ENCODE results near the gene MCM9. TPM values are rescaled to one million over a fixed set of nuclear protein-coding genes. Genes with fewer than 3 reads are reported as not detected.

The MCM9 gene
- total and polyA plus RNA-seq, 12 donors, result 3.1 to 20.5 (median 14.5) TPM

GRCh38 chr6:118860363-118860762 lies 74.6 kb downstream of the MCM9 start:
- no peak for TF ChIP-seq POLR2A (IDR thresholded peaks at IDR 0.05)
- WGBS, 4 donors, result 90 to 100% (median 96%) methylated on average over 1 of the region's 1 CpG

GRCh38 chr6:118859517-118860064 lies 75.4 kb downstream of the MCM9 start:
- TF ChIP-seq POLR2A (IDR thresholded peaks at IDR 0.05) (no peak), CTCF (IDR thresholded peaks at IDR 0.05) (no peak)
- intact Hi-C loops (cut with DNase I), result no loop called here
- 68 to 79% (median 75%) methylated on average over 3 of the region's 3 CpGs for WGBS, 4 donors
- H3K9me3 ChIP-seq (replicated peaks in 1 of 3), result no peaks in the 10 kb centered on the region
- no peak overlapping the region for H3K27ac ChIP-seq
- H3K4me3 ChIP-seq, result no peak overlapping the region
- H3K36me3 ChIP-seq (replicated peaks in 1 of 2), result no peaks in the 10 kb centered on the region
- H3K27me3 ChIP-seq, result no peaks in the 10 kb centered on the region
- peaks cover 0 to 4% of the 10 kb centered on the region in 2 donors for H3K4me1 ChIP-seq (replicated peaks in 1 of 2)
- DNase-seq, result no peak

More at GRCh38 chr6:118860363-118860762, 74.6 kb downstream of the MCM9 start:
- intact Hi-C loops (cut with DNase I), result no loop called here
- H3K27ac ChIP-seq, result no peak overlapping the region
- H3K4me3 ChIP-seq, result no peak overlapping the region
- DNase-seq, result no peak
- H3K4me1 ChIP-seq (replicated peaks in 1 of 2), result peaks cover 0 to 8% of the 10 kb centered on the region in 2 donors
- H3K9me3 ChIP-seq (replicated peaks in 1 of 3), result no peaks in the 10 kb centered on the region
- no peaks in the 10 kb centered on the region for H3K27me3 ChIP-seq
- no peaks in the 10 kb centered on the region for H3K36me3 ChIP-seq (replicated peaks in 1 of 2)

DNA sequence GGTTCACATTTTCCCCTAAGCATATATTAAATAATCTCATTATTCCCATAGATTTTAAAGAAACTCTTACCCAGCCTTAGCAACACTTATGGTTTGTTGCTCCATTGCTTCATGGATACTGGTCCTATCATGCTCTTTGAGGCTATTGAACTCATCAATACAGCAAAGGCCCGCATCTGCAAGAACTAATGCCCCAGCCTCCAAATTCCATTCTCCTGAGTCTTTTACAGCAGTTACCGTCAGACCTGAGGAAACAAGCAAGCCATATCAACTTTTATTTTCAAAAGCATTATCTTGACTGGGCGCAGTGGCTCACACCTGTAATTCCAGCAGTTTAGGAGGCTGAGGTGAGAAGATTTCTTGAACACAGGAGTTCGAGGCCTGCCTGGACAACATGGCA lies 78.7 kb downstream of the MCM9 start:
- 93 to 100% (median 97%) methylated on average over 4 of the region's 4 CpGs for WGBS, 4 donors
- no peaks in the 10 kb centered on the region for H3K36me3 ChIP-seq (replicated peaks in 1 of 2)
- no peak overlapping the region for H3K4me3 ChIP-seq
- TF ChIP-seq CTCF (IDR thresholded peaks at IDR 0.05) (no peak), POLR2A (IDR thresholded peaks at IDR 0.05) (no peak)
- no peak overlapping the region for H3K27ac ChIP-seq
- intact Hi-C loops (cut with DNase I), result no loop called here
- no peak for DNase-seq
- H3K27me3 ChIP-seq, result no peaks in the 10 kb centered on the region
- H3K9me3 ChIP-seq (replicated peaks in 1 of 3), result no peaks in the 10 kb centered on the region
- H3K4me1 ChIP-seq (replicated peaks in 1 of 2), result no peaks in the 10 kb centered on the region

GRCh38 chr6:118853408-118853807 lies 81.6 kb downstream of the MCM9 start:
- intact Hi-C loops (cut with DNase I), result no loop called here
- H3K27me3 ChIP-seq, result no peaks in the 10 kb centered on the region
- DNase-seq, result no peak
- H3K4me1 ChIP-seq (replicated peaks in 1 of 2), result no peaks in the 10 kb centered on the region
- 80 to 83% (median 82%) methylated on average over 5 of the region's 5 CpGs for WGBS, 4 donors
- H3K4me3 ChIP-seq, result no peak overlapping the region
- TF ChIP-seq CTCF (IDR thresholded peaks at IDR 0.05), result no peak
- TF ChIP-seq POLR2A (IDR thresholded peaks at IDR 0.05), result no peak
- H3K9me3 ChIP-seq (replicated peaks in 1 of 3), result no peaks in the 10 kb centered on the region
- H3K36me3 ChIP-seq (replicated peaks in 1 of 2), result no peaks in the 10 kb centered on the region
- no peak overlapping the region for H3K27ac ChIP-seq

DNA sequence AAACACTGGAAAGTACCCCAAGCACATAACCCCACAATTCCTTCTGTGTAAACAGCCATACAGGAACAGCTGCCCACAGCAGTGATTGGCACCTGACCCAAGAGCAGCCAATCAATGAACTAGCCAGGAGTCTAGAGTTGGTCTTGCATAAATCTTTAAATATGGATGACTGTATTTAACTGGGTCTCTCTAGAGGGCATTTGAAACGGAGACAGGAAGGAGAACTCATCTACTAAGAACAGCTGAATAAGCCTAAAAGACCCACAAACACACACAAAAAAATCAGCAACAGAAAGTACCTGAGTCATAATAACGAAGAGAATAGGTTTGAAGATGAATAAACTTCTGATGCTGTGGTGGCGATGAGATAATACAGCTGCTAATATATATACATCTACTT lies 90.0 kb downstream of the MCM9 start:
- WGBS, 4 donors, result 93 to 96% (median 94%) methylated on average over 3 of the region's 3 CpGs
- Histone ChIP-seq H3K27ac (no peak overlapping the region), H3K9me3 (replicated peaks in 1 of 3) (no peaks in the 10 kb centered on the region), H3K4me3 (no peak overlapping the region), H3K27me3 (no peaks in the 10 kb centered on the region), H3K36me3 (replicated peaks in 1 of 2) (no peaks in the 10 kb centered on the region), H3K4me1 (replicated peaks in 1 of 2) (no peaks in the 10 kb centered on the region)
- TF ChIP-seq POLR2A (IDR thresholded peaks at IDR 0.05) (no peak), CTCF (IDR thresholded peaks at IDR 0.05) (no peak)
- DNase-seq, result no peak
- intact Hi-C loops (cut with DNase I), result no loop called here

Measured in adrenal gland (tissue), 12 donors.